ENCODE results near the gene SEMA6B. TPM values are rescaled to one million over a fixed set of nuclear protein-coding genes. Genes with fewer than 3 reads are reported as not detected.

The SEMA6B gene
- total and polyA plus RNA-seq, 11 donors, result 6.0 to 29.7 (median 10.1) TPM

DNA sequence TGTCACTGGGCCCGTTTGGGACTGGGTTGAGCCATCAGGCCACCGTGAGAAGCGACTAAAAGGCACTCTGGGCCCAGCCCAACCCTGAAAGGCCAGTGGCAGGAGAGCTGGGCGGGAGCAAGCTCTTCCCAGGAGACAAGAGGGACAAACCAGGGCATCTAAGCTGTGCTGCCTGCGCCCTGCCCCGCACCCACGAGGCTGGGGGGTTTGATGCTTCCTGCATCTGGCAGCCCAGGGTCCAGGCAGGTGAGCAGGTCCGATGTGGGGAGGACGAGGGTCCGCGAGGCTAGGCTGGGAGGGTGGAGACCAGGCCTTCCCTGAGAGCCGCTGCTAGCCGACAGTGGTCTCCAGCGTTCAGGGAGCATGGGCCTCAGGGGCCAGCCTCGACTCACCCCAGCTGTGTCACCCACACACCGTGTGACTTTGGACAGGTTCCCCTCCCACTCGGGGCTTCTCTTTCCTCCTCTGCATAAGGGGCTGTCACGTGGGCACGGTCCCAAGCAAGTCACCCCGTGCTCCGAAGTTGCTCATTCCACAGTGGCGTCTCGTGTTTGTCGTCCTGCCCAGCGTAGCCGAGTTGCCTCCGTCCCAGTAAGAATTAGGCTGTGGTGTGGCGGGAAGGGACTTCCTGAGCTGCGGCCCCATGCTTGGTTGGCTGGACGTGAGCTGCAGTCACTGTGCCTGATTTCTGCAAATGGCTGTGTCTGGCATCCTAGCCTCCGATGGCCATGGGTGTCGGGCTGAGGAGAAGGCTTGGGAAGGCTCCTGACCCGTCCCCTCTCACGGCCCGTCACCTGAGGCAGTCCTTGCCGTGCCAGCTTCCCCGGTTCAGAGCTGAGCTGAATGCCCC is 57.0 kb downstream of the SEMA6B start:
- WGBS, 4 donors, result 78 to 88% (median 86%) methylated on average over 19 to 37 of the region's 37 CpGs
- Histone ChIP-seq H3K4me1 (peaks cover 0 to 12% (median 0%) of the 10 kb centered on the region in 12 donors), H3K27me3 (no peaks in the 10 kb centered on the region), H3K27ac (peak overlapping the region in 3 of 12 donors; percentile 7 to 31 (median 10)), H3K4me3 (no peak overlapping the region), H3K36me3 (peaks cover 0 to 96% (median 79%) of the 10 kb centered on the region in 9 donors), H3K9me3 (no peaks in the 10 kb centered on the region)
- peak in 2 of 4 donors; percentile 1 to 2 for ATAC-seq
- intact Hi-C loops (cut with DNase I), result no loop called here
- TF ChIP-seq, protein P1, sequence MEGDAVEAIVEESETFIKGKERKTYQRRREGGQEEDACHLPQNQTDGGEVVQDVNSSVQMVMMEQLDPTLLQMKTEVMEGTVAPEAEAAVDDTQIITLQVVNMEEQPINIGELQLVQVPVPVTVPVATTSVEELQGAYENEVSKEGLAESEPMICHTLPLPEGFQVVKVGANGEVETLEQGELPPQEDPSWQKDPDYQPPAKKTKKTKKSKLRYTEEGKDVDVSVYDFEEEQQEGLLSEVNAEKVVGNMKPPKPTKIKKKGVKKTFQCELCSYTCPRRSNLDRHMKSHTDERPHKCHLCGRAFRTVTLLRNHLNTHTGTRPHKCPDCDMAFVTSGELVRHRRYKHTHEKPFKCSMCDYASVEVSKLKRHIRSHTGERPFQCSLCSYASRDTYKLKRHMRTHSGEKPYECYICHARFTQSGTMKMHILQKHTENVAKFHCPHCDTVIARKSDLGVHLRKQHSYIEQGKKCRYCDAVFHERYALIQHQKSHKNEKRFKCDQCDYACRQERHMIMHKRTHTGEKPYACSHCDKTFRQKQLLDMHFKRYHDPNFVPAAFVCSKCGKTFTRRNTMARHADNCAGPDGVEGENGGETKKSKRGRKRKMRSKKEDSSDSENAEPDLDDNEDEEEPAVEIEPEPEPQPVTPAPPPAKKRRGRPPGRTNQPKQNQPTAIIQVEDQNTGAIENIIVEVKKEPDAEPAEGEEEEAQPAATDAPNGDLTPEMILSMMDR (IDR thresholded peaks at IDR 0.05), result no peak
- no peak for TF ChIP-seq POLR2A (IDR thresholded peaks at IDR 0.05)
- peak in 2 of 5 donors; percentile 7 to 17 for DNase-seq

DNA sequence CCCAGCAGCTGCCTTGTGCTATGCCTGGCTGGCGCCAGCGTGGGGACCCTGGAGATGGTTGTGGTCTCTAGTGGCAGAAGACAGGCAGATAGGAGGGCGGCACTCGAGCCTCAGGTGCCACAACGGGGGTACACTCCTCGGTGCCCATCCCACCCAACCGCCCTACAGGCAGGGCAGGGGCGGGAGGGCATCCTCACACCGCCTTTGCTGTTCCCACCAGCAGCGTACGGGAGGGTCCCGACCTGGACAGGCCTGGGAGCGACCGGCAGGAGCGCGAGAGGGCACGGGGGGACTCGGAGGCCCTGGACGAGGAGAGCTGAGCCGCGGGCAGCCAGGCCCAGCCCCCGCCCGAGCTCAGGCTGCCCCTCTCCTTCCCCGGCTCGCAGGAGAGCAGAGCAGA is 57.8 kb downstream of the SEMA6B start:
- WGBS, 4 donors, result 70 to 87% (median 85%) methylated on average over 15 to 25 of the region's 25 CpGs
- DNase-seq (peak in 2 of 5 donors; percentile 7 to 19), ATAC-seq (peak in 2 of 4 donors; percentile 1 to 5)
- intact Hi-C loops (cut with DNase I), result no loop called here
- H3K9me3 ChIP-seq, result no peaks in the 10 kb centered on the region
- H3K27ac ChIP-seq, result peak overlapping the region in 4 of 12 donors; percentile 7 to 31 (median 14)
- H3K36me3 ChIP-seq, result peaks cover 0 to 96% (median 86%) of the 10 kb centered on the region in 9 donors
- H3K27me3 ChIP-seq, result no peaks in the 10 kb centered on the region
- peaks cover 0 to 5% (median 0%) of the 10 kb centered on the region in 12 donors for H3K4me1 ChIP-seq
- TF ChIP-seq POLR2A (IDR thresholded peaks at IDR 0.05), result no peak
- TF ChIP-seq, protein P1 (IDR thresholded peaks at IDR 0.05), result no peak
- H3K4me3 ChIP-seq, result no peak overlapping the region

DNA sequence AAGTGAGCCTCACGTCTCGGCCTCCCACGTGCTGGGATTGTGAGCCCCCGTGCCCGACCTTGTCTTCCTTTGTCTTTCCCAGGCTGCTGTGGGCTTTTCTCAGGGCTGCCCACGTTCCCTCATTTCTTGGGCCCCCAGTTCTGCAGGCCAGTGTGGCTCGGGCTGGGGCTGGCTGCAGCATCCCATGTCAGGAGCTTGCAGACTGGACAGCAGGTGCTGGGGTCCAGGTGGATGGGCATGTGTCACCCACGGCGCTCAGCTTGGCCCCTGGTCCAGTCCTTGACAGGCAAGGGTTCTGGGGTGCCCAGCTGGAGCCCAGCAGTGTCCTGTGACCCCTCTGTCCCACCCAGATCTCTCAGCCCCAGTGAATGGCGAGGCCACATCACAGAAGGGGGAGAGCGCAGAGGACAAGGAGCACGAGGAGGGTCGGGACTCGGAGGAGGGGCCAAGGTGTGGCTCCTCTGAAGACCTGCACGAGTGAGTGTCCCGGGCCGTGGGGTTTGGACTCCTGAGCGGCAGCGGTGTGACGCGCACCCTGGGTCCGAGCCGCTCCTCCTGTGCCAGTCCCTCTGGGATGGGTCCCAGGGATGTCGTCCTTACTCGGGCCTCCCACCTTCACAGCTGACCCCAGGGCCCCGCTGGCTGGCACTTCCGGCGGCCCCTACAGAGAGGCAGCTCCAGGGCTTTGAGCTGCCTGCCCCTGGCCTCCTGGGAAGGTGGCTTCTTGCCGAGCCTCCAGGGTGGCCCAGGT is 58.5 kb downstream of the SEMA6B start:
- Histone ChIP-seq H3K4me1 (no peaks in the 10 kb centered on the region), H3K9me3 (no peaks in the 10 kb centered on the region), H3K27me3 (no peaks in the 10 kb centered on the region), H3K36me3 (peaks cover 0 to 96% (median 86%) of the 10 kb centered on the region in 9 donors), H3K4me3 (no peak overlapping the region), H3K27ac (peak overlapping the region in 2 of 12 donors; percentile 19 to 31)
- intact Hi-C loops (cut with DNase I), result no loop called here
- WGBS, 4 donors, result 92 to 93% (median 92%) methylated on average over 23 to 29 of the region's 29 CpGs
- ATAC-seq, result peak in 1 of 4 donors; percentile 4
- no peak for TF ChIP-seq POLR2A (IDR thresholded peaks at IDR 0.05)
- TF ChIP-seq, protein P1 (IDR thresholded peaks at IDR 0.05), result no peak
- DNase-seq, result peak in 2 of 5 donors; percentile 5 to 12

DNA sequence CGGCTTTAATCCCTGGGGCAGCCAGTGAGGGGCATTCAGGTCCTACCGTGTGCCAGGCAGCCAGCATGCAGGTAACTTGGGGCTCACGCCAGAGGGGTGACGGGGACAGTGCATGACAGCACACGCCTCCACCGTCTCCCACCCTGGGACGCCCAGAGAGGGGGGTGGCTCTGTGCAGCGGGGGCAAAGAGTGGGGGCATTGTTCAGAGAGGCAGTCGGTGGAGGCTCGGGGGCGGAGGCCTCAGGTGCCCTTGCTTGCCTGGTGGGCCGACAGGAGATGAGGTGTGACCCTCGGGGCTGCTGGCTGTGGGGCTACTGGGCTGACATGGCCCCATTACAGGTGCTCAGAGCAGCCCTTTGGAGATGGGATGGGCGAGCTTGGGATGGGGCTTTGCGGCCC is 59.6 kb downstream of the SEMA6B start:
- H3K36me3 ChIP-seq, result peaks cover 0 to 96% (median 82%) of the 10 kb centered on the region in 9 donors
- no peaks in the 10 kb centered on the region for H3K9me3 ChIP-seq
- H3K27ac ChIP-seq, result no peak overlapping the region
- DNase-seq (peak in 2 of 5 donors; percentile 8 to 16), ATAC-seq (peak in 1 of 4 donors; percentile 15)
- intact Hi-C loops (cut with DNase I), result no loop called here
- H3K4me1 ChIP-seq, result no peaks in the 10 kb centered on the region
- WGBS, 4 donors, result 90 to 95% (median 93%) methylated on average over 11 to 15 of the region's 15 CpGs
- TF ChIP-seq, protein P1 (IDR thresholded peaks at IDR 0.05), result no peak
- TF ChIP-seq POLR2A (IDR thresholded peaks at IDR 0.05), result no peak
- H3K4me3 ChIP-seq, result no peak overlapping the region
- H3K27me3 ChIP-seq, result no peaks in the 10 kb centered on the region

Data from heart left ventricle (tissue), 16 donors.